OCI-LY3 (cell line): ENCODE measurements around the gene PLA2G4A.

Source experiments
- H2AFZ ChIP-seq: fragments of 200-600, 300-600 bp; shearing (Covaris generic); 2 replicates; pipeline ENCODE4 v1.6.0; 2014; ENCODE audit warnings: antibody characterized with exemption, low read depth, low read length
- H3K27ac ChIP-seq: fragments of 200-600, 300-600 bp; sonication (generic); 2 replicates; pipeline ENCODE4 v1.5.1; 2014; ENCODE audit warnings: mild to moderate bottlenecking, low read length, moderate library complexity, mixed read lengths
- H3K27me3 ChIP-seq: fragments of 200-600, 300-600 bp; sonication (generic); 2 replicates; pipeline ENCODE4 v1.6.1; 2014; ENCODE audit warnings: low read depth, low read length, mixed read lengths
- H3K36me3 ChIP-seq: fragments of 200-600, 300-600 bp; sonication (generic); replicated peaks from 2 replicates; pipeline ENCODE3; 2014; ENCODE audit warnings: low read depth, low read length, mixed read lengths
- H3K4me1 ChIP-seq: fragments of 300-600, 200-600 bp; sonication (generic); 2 replicates; pipeline ENCODE4 v1.6.1; 2014; ENCODE audit warnings: low read length, mixed read lengths
- H3K4me2 ChIP-seq: fragments of 200-600, 300-600 bp; sonication (generic); 2 replicates; pipeline ENCODE4 v1.6.1; 2014; ENCODE audit warnings: low read length, mixed read lengths
- H3K4me3 ChIP-seq: fragments of 300-600, 200-600 bp; sonication (generic); 2 replicates; pipeline ENCODE4 v1.5.1; 2014; ENCODE audit warnings: antibody characterized with exemption, mild to moderate bottlenecking, low read length, moderate library complexity
- H3K79me2 ChIP-seq: fragments of 300-600, 200-600 bp; shearing (Covaris generic); 2 replicates; pipeline ENCODE4 v1.6.1; 2014; ENCODE audit warnings: mild to moderate bottlenecking, low read length, mixed read lengths
- H3K9ac ChIP-seq: fragments of 300-600, 200-600 bp; shearing (Covaris generic); 2 replicates; pipeline ENCODE4 v1.6.0; 2014; ENCODE audit warnings: mild to moderate bottlenecking, low read length, moderate library complexity
- H3K9me3 ChIP-seq: fragments of 200-600, 300-600 bp; shearing (Covaris generic); 2 replicates; pipeline ENCODE4 v1.6.1; 2014; ENCODE audit warnings: low read length, mixed read lengths; ENCODE audit not compliant: insufficient read depth
- H4K20me1 ChIP-seq: fragments of 200-600, 300-600 bp; sonication (generic); 2 replicates; pipeline ENCODE4 v1.6.1; 2016; ENCODE audit warnings: low read length, mixed read lengths; ENCODE audit not compliant: insufficient read depth
- CTCF ChIP-seq: fragments of 200-600, 300-600 bp; sonication (generic); IDR thresholded peaks from 2 replicates; pipeline ENCODE4 v1.5.1; 2014; ENCODE audit warnings: antibody characterized with exemption, low read length, low read depth
- EZH2phosphoT487 ChIP-seq: fragments of 200-600 bp; shearing (Covaris generic); IDR thresholded peaks from 2 replicates; pipeline ENCODE4 v1.6.1; 2018; ENCODE audit warnings: antibody characterized with exemption, mixed run types, low read depth

The PLA2G4A gene

DNA sequence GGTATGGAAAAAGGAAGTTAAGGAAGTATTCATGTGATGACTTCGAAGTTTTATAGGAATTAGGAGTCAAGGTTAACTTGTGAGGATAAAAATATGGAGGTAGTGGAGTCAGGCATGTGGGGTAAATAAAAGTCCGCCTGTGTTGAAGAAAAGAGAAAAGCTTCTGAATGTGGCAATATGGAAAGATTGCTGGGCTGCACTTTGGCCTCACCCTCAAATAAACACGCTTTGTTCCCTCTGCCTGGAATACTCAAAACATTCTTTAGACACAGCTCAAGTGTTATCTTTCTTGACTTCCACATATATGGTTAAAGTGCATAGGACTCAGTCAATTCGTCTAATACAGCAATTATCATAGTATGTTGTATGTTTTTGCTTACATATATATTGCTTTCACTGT is 137.7 kb downstream of the PLA2G4A start:
- H3K4me2 ChIP-seq: no peak overlapping the region
- H3K4me3 ChIP-seq: no peak overlapping the region
- no peaks in the 10 kb centered on the region for H3K27me3 ChIP-seq
- no peak overlapping the region for H2AFZ ChIP-seq
- H3K36me3 ChIP-seq: no peaks in the 10 kb centered on the region
- H4K20me1 ChIP-seq: no peaks in the 10 kb centered on the region
- no peaks in the 10 kb centered on the region for H3K79me2 ChIP-seq
- no peak overlapping the region for H3K9ac ChIP-seq
- H3K9me3 ChIP-seq: no peaks in the 10 kb centered on the region
- TF ChIP-seq CTCF (no peak), EZH2phosphoT487 (no peak)
- H3K4me1 ChIP-seq: peaks cover 7% of the 10 kb centered on the region
- H3K27ac ChIP-seq: no peak overlapping the region

DNA sequence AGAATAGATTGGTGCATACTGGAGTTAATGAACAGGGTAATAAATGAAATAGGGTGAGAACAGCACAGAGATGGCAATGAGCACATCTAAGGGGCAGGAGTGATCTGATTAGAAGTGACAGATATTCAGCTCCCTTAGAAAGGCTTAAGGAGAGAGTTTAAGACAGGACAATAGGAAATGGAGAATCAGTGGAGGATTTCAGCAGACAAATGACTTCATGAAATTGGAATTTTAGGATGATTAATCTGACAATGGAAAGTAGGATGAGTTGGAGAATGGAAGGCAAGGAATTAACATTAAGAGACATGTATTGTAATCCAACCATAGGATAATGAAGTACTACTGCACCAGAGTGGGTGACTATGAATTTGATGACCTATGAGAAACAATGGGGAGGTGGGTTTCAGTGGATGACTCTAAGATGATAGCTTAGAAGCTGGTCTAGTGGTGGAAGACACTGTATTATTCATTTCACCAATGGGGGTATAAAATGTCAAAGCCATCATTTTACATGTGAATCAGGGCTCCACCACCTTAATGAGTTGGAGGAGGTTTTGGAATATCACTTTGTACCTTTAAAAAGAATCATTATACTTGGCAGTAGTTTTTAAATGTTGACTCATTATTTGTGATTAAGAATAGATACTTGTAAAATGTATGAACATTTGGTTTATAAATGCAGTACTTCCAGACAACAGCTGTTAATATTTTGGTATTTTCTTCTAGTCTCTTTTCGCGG is 139.1 kb downstream of the PLA2G4A start:
- Histone ChIP-seq H3K27ac (no peak overlapping the region), H3K9me3 (no peaks in the 10 kb centered on the region), H3K4me3 (no peak overlapping the region), H3K27me3 (no peaks in the 10 kb centered on the region), H3K4me2 (no peak overlapping the region), H3K36me3 (no peaks in the 10 kb centered on the region), H4K20me1 (no peaks in the 10 kb centered on the region), H3K79me2 (no peaks in the 10 kb centered on the region), H2AFZ (no peak overlapping the region), H3K4me1 (no peaks in the 10 kb centered on the region), H3K9ac (no peak overlapping the region)
- TF ChIP-seq CTCF: no peak
- TF ChIP-seq EZH2phosphoT487: no peak

- Histone ChIP-seq H4K20me1 (no peaks in the 10 kb centered on the region), H3K4me2 (no peak overlapping the region), H3K79me2 (no peaks in the 10 kb centered on the region), H3K4me3 (no peak overlapping the region), H3K27ac (no peak overlapping the region), H3K9me3 (no peaks in the 10 kb centered on the region), H2AFZ (no peak overlapping the region), H3K4me1 (peaks cover 22% of the 10 kb centered on the region), H3K36me3 (no peaks in the 10 kb centered on the region), H3K27me3 (no peaks in the 10 kb centered on the region), H3K9ac (no peak overlapping the region)
- TF ChIP-seq EZH2phosphoT487 (no peak), CTCF (no peak)
Observed at GRCh38 chr1:186974774-186975181, 146.0 kb downstream of the PLA2G4A start.

- no peak overlapping the region for H3K9ac ChIP-seq
- TF ChIP-seq EZH2phosphoT487: no peak
- no peak for TF ChIP-seq CTCF
- no peak overlapping the region for H3K27ac ChIP-seq
- H2AFZ ChIP-seq: no peak overlapping the region
- no peaks in the 10 kb centered on the region for H3K36me3 ChIP-seq
- peaks cover 22% of the 10 kb centered on the region for H3K4me1 ChIP-seq
- H3K9me3 ChIP-seq: no peaks in the 10 kb centered on the region
- H3K27me3 ChIP-seq: no peaks in the 10 kb centered on the region
- H3K4me3 ChIP-seq: no peak overlapping the region
- no peaks in the 10 kb centered on the region for H3K79me2 ChIP-seq
- no peak overlapping the region for H3K4me2 ChIP-seq
- no peaks in the 10 kb centered on the region for H4K20me1 ChIP-seq
Observed at GRCh38 chr1:186975220-186975619, 146.5 kb downstream of the PLA2G4A start.
